Measurements from ENCODE around the gene CFAP54.

Gene CFAP54

DNA sequence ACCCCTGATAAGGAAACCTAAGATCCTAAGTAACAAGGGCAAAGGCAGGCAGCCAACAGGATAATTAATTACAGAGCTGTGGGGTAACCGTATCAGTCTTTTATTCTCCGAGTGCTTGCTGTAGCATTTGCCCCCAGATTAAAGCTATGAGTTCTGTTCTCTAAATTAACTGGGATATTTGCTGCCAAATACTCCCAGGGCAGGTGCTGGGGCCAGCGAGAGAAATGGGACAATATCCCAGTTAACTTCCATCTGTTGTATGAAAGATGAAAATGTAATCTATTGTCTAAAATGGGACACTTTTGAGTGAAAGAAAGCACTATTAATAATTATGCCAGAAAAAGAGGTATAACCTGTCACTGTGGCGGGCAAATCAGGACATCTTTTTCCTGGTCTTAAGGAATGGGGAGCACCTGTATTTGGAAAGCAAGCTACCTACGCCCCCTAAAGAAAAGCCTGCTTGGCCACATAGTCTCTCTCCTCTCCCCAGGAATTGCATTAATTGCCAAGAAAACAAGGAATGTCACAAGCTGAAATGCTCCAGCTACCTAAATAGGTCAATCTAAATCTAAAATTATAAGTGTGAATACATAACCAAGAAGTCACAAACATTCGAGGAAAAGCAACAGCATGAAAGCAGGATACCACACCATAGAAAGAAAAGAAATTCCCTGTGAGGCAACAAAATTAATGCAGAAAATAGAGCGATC lies 26.7 kb upstream of the CFAP54 start:
- TF ChIP-seq, protein P1, sequence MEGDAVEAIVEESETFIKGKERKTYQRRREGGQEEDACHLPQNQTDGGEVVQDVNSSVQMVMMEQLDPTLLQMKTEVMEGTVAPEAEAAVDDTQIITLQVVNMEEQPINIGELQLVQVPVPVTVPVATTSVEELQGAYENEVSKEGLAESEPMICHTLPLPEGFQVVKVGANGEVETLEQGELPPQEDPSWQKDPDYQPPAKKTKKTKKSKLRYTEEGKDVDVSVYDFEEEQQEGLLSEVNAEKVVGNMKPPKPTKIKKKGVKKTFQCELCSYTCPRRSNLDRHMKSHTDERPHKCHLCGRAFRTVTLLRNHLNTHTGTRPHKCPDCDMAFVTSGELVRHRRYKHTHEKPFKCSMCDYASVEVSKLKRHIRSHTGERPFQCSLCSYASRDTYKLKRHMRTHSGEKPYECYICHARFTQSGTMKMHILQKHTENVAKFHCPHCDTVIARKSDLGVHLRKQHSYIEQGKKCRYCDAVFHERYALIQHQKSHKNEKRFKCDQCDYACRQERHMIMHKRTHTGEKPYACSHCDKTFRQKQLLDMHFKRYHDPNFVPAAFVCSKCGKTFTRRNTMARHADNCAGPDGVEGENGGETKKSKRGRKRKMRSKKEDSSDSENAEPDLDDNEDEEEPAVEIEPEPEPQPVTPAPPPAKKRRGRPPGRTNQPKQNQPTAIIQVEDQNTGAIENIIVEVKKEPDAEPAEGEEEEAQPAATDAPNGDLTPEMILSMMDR (conservative IDR thresholded peaks at IDR 0.05; ENCODE audit: low read depth, low read length), result no peak
- no peak for DNase-seq (ENCODE audit: low read depth)
- H3K4me3 ChIP-seq (ENCODE audit: low read length), result no peak overlapping the region

DNA sequence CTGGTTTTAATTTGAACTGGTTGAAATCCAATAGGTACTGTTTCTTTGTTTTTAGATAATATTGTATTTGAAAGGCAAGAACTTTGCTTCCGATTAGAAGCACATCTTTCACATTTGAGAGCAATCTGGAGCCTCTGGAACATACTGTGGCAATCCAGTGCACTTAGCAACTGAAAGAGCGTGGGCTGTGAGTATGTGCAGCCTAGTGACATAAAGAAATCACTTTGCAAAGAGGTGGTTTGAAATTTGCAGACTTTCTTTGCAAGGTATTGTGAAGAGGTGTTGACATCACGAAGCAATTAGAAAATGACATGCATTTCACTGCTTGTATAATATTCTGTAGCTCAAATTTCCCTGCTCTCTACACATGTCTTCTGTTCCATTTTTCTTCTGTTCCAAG lies 23.5 kb upstream of the CFAP54 start:
- no peak for DNase-seq (ENCODE audit: low read depth)
- TF ChIP-seq, protein P1 (conservative IDR thresholded peaks at IDR 0.05; ENCODE audit: low read depth, low read length), result no peak
- no peak overlapping the region for H3K4me3 ChIP-seq (ENCODE audit: low read length)

DNA sequence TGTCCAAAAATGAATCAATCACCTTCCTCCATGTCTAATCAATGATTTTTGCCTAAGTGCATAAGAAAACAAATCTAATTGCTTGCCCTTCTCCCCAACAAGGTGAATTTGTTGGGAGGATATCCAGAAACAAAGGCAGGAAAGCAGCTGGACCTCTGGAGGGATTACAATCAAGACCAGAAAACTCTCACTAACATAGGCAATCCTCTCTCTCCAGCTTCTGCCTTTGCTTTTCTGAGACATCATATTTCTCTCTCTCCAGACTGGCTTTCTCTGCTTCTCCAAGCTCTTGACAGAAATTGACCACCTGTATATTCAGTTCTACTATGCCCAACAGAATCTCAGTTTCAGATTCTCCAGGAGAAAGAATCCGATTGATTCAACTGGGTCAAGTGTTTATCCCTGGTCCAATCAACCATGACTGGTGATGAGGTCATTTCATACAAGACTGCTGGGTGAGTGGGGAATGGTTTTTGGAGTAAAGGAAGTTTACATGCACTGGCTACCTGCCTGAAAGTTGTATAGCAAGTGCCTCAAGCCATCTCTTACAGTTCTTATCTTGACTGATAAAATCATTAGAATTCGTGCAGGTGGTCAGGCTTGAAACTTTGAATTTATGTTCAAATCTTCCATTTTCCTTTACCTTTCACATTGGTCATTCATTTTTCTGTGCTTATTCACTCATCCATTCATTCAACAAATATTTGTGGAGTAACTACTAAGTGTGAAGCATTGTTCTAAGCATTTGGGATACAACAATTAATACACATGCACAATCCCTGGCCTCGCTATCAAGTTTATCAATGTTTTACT lies 22.2 kb upstream of the CFAP54 start:
- H3K4me3 ChIP-seq (ENCODE audit: low read length), result no peak overlapping the region
- no peak for DNase-seq (ENCODE audit: low read depth)
- TF ChIP-seq, protein P1 (conservative IDR thresholded peaks at IDR 0.05; ENCODE audit: low read depth, low read length), result no peak

DNA sequence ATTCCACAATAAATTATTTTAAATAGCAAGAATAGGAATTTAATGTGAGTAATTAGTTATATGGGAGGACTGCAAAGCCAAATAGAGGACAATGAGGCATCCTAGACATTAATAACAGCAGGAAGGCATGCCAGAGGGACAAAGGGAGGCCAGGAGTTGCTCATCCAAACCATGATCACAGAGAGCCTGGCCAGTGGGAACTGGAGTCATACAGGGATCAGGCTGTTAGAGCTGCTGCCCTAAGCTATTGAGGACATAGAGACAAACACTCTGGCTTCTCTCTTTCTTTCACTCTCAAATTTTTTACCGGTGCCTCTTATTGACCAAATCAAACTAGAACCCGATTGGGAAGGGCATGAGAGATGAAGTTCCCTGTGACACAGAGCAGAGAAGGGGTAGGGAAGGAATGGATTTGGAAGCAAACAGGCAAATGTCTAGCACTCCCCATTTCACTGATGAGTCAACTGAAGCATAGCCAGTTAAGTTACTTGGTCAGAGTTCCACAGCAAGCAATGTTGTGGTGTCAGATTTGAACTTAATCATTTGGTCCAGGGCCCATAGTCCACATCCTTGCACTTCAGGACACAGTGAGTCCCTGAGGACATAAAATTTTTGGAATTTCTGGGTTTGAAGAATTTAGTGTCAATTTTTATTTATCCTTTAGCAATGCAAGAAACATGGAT lies 17.9 kb upstream of the CFAP54 start:
- H3K4me3 ChIP-seq (ENCODE audit: low read length), result no peak overlapping the region
- no peak for DNase-seq (ENCODE audit: low read depth)
- TF ChIP-seq, protein P1 (conservative IDR thresholded peaks at IDR 0.05; ENCODE audit: low read depth, low read length), result no peak

DNA sequence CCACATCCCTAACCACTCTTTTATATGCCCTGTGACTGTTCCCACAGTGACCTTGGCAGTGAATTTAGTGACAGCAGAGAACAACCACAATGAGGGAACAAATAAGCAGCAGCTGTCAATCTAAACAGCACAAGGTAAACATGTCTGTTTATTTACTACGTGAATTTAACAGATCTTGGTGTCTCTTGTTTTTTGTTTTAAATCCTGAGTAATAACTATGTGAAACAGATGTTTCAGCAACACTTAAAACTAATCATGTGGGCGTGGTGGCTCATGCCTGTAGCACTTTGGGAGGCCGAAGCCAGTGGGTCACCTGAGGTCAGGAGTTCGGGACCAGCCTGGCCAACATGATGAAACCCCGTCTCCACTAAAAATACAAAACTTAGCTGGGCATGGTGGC lies 17.0 kb upstream of the CFAP54 start:
- TF ChIP-seq, protein P1 (conservative IDR thresholded peaks at IDR 0.05; ENCODE audit: low read depth, low read length), result no peak
- no peak overlapping the region for H3K4me3 ChIP-seq (ENCODE audit: low read length)
- DNase-seq (ENCODE audit: low read depth), result no peak

DNA sequence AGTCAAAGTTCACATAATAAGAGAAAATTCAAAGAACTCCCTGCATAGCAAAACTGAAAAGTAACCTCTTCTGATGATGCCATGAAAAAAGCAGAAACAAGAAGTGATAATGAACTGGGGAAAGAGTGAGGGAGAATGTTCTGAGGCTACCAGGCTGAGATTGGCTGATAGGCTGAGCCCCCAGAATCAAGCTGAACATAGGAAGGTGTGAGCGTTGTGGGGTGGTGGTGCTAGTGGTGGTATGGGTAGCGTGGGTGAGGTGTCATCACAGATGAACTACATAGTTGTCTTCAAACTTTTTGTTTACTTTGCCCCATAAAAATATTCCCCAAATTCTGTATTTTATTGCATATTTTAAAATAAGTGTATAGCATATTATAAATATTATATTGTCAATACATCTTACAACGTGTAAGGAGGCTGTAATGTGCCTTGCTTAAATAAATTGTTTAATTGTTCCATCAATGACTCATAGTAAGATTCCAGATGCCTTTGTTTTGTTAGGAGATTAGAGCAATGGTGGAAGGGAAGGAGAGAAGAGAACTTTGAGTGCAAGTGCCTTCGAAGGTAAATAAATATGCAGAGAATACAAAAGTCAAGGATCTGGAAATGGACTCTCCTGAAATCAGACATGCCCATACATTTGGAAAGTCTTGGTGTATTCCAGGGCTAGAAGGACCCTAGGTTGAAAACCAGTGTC lies 15.8 kb upstream of the CFAP54 start:
- TF ChIP-seq, protein P1 (conservative IDR thresholded peaks at IDR 0.05; ENCODE audit: low read depth, low read length), result no peak
- DNase-seq (ENCODE audit: low read depth), result no peak
- no peak overlapping the region for H3K4me3 ChIP-seq (ENCODE audit: low read length)
